ENCODE data around the gene SLC22A2.

The SLC22A2 gene

GRCh38 chr6:160203522-160203921, 55.1 kb downstream of the SLC22A2 start:
- no peak for DNase-seq

DNA sequence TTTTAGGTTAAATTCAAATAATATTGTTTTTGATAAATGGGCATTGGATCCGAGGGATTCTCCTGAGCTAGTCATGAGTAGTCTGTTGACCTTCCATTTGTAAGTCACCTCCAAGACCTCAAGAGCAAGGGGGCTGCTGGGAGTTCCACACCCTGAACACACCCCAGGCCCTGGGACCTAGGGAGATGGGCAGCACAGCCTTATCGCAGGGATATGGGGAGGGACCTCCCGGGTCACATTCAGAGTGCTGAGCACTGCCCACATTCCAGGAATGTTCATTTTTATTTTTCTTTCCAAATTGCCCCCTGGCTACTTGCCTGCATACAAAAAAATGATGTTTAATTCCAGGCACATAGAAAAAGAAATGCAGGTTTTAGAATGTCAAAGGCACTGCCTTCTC, 55.5 kb downstream of the SLC22A2 start:
- DNase-seq, result no peak

DNA sequence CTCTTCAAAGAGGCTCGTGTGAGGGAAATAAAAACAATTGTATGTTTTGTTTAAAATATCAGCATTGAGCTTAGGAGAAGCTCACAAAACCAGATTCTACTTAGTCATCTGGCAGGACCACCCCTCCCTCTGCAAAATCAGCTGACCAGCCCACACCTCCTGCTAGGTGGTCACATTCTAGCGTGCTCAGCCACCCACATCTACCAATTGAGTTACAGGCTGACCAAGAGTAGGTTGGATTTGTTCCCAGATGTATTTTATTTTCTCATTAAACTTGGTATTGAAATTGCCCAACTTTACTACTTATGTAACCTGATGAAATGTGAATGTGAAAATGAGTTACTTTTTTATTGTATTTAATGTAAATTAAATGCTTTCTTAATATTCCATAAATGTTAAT, 56.2 kb downstream of the SLC22A2 start:
- no peak for DNase-seq

- no peak for DNase-seq
Measured at GRCh38 chr6:160201061-160201460, 57.6 kb downstream of the SLC22A2 start.

DNA sequence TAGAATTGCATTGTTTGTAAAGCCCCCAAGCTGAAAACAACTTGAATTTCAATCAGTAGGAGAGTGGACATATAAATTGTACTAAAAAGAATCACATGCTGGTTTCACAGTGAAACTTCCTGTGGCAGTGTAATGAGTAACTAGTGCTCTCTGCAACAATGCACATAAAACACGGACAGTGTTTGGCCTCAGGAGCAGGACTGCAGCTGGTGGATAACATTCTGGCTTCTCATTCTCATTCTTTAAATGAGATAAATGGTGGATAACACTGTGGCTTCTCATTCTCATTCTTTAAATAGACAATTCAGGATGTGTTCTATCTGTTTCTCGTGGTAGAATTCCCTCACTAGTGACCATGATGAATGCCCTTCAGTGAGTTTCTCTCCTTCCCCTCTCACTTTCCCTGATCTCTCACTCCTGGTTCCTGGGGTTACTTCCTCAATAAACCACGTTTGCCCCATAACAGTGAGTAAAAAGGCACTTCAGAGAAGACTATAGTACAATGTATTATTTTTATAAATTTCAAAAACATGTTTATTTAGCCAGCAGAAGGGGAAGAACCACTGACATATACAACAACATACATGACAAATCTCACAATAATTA, 59.9 kb downstream of the SLC22A2 start:
- no peak for DNase-seq

- no peak for DNase-seq
Measured at GRCh38 chr6:160197662-160198061, 61.0 kb downstream of the SLC22A2 start.

GRCh38 chr6:160194808-160195207, 63.8 kb downstream of the SLC22A2 start:
- DNase-seq, result no peak

- DNase-seq, result no peak
Measured at GRCh38 chr6:160192840-160193239, 65.8 kb downstream of the SLC22A2 start.

- DNase-seq, result no peak
Measured at GRCh38 chr6:160190973-160191372, 67.6 kb downstream of the SLC22A2 start.

GRCh38 chr6:160190081-160190480, 68.5 kb downstream of the SLC22A2 start:
- DNase-seq, result no peak

DNA sequence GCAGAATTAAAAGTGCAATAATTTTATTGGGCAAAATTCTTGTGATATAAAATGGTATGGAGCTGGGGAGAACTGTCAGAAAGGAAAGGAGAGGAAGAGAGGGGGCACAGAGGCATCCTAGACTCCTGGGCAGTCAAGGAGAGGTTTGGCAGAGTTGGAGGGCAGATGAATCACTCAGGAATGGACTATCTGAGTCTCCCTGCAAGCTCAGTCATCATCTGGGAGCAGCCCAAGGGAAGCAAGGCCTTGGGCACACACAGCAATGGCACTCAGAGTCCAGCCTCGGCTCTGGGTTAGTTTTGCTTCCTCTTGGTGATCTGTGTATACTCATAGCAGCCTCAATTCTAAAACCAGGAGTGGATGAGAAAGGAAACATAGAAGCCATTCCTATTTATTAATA, 69.8 kb downstream of the SLC22A2 start:
- DNase-seq, result no peak

DNA sequence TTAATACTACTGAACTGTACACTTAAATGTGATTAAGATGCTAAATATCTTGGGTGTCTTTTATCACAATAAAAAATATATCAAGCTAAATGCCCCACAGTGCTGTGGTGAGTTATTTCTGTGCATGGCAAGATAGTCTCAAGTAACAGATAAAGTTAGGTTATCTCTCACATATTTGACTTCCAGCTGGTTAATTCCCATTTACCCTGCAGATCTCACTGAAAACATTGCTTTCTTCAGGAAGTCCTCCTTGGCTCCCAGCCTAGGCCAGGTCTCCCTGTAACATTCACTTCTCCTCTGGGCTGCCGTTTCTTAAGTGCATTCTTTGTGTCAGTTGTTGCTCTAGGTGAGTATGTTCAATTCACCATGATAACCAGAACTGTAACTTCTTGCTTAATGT, 77.9 kb downstream of the SLC22A2 start:
- DNase-seq, result no peak

DNA sequence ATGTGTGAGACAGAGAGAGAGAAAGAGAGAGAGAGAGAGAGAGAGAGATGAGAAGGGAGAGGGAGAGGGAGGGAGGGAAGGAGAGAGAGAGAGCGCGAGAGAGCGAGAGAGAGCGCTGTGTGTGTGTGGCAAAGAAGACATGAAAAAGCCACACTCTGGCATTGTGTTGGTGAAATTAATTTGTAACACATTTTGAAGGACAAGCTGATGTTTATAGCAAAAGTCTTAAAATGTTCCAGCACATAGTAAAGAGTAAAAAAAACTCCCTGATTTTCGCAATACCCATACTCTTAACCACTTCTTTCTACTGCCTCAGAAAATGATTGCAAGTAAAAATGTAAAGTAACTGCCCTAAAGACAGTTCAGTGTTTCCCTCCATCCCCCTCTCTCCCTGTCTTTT, 80.3 kb downstream of the SLC22A2 start:
- DNase-seq, result no peak

DNA sequence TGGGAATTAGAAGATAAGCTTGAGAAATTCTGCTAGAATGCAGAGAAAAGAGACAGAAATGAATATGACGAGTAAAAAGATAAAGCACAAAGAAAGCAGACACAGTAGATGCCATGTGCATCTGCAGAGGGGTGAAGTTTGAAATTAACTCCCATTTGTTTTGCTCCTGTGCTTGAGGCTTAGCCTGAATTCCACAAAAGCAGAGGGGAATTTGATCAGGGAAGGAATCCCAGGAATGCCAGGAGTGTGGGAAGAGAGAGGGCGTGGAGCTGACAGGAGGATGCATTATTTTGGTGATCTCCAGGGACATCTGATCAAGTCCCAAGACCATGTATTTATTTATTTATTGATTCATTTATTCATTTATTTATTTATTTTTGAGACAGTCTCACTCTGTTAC, 81.4 kb downstream of the SLC22A2 start:
- DNase-seq, result no peak

DNA sequence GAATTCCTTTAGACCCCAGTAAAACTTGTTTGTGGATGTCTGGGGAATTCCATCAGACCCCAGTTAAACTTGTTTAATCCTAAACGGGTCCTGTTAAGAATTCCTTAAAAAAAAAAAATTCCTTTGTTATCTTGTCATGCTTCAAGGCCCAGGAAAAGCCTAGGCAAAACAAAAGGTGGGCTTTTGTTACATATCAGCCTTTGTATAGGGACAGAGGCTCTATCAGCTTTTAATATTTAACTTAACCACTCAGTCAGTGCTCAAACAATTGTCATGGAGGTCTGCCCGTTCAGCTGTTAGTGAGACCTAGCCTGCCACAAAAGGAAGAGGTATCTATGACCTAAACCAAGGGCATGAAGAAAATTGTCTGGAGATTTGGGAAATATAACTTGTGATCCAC, 83.9 kb downstream of the SLC22A2 start:
- DNase-seq, result no peak

DNA sequence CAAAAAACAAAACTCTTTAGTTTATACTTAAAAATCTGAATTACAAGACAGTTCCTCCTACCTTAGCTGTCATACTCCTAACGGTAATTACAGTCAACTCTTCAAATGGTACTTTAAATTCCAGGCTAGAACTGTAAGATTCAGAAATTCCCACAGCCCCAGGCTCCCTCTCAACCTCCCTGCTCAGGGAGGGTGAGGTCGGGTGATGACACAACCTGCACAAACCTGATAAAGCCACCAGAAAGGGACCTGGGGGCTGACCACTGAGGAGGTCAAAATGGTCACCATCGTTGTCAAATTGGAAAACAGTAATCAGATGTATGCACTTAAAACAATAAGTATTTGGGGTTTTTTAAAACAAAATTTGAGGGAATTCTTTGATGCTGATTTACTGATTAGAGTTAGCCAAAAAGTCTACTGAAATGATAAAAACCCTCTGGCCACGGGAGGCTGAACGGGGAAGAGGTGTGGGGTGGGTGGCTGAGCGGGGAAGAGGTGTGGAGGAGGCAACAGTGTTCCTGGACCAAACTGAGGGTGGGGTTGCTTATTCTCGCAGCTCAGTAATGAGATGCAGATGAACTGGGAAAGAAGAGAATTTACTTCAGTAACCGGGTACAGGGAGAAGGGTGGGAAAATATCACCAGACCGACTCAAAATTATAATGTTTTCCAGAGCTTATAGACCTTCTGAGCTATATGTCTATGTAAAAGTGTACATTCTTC, 84.7 kb downstream of the SLC22A2 start:
- DNase-seq, result no peak

- no peak for DNase-seq
Measured at GRCh38 chr6:160172704-160173103, 85.9 kb downstream of the SLC22A2 start.

- DNase-seq, result no peak
Measured at GRCh38 chr6:160170018-160170680, 88.5 kb downstream of the SLC22A2 start.

DNA sequence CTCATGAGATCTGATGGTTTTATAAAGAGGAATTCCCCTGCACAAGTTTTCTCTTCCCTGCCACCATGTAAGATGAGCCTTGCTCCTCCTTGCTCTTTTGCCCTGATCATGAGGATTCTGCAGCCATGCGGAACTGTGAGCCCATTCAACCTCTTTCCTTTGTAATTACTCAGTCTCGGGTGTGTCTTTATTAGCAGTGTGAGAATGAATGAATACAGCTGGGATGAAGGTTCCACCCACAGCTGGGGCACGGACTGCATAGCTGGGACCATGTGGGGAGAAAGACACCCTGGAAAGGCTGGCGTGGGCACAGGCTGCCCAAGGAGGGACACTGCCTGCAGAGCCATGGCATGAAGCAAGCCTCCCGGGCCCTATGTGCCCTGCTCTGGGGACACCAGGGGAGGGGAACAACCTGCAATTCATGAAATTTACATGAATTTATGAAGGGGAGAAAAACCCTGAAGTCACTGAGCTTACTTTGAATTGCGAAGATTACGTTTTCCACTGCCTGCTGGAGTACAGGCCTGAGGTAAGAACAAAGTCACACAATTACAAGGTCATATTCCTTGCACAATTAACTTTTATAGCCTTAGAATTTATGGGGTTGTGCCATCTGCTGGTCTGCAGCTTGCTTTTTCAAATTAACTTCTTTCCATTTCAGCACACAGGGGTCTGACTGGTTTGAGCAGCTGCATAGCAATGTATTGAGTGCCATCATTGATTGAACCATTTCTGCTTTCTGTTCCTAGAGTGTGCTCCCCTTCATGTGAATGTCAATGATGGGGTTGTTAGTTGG, 90.8 kb downstream of the SLC22A2 start:
- DNase-seq, result no peak
